GM18499 (cell line): ENCODE measurements around the gene CTNNB1.

Source experiments
- ATAC-seq: cut with Tn5 transposase; IDR thresholded peaks from one replicate; pipeline ENCODE4 v1.9.1; 2021; ENCODE audit warnings: moderate number of reproducible peaks; ENCODE audit not compliant: insufficient read depth, unreplicated experiment

CTNNB1 gene

GRCh38 chr3:41198950-41199865 is at the start of gene CTNNB1:
CTNNB1 (plus strand) TSS chr3:41199505; CDS start chr3:41224069, 24,564 bp downstream.
- ATAC-seq: peak; percentile 35

GRCh38 chr3:41155834-41156233 is 43.5 kb upstream of the CTNNB1 start:
- ATAC-seq: no peak

- ATAC-seq: no peak
Measured at GRCh38 chr3:41158947-41159346, 40.4 kb upstream of the CTNNB1 start.

GRCh38 chr3:41159588-41160189 is 39.6 kb upstream of the CTNNB1 start:
- ATAC-seq: no peak

- ATAC-seq: no peak
Measured at GRCh38 chr3:41162541-41162940, 36.8 kb upstream of the CTNNB1 start.

GRCh38 chr3:41163006-41163405 is 36.3 kb upstream of the CTNNB1 start:
- no peak for ATAC-seq

- no peak for ATAC-seq
Measured at GRCh38 chr3:41163421-41163820, 35.9 kb upstream of the CTNNB1 start.

- ATAC-seq: no peak
Measured at GRCh38 chr3:41164777-41165176, 34.5 kb upstream of the CTNNB1 start.

GRCh38 chr3:41167722-41168497 is 31.4 kb upstream of the CTNNB1 start:
- ATAC-seq: no peak

GRCh38 chr3:41169023-41169422 is 30.3 kb upstream of the CTNNB1 start:
- ATAC-seq: no peak

GRCh38 chr3:41173926-41174885 is 25.1 kb upstream of the CTNNB1 start:
- ATAC-seq: no peak

GRCh38 chr3:41175365-41175764 is 23.9 kb upstream of the CTNNB1 start:
- no peak for ATAC-seq

- ATAC-seq: no peak
Measured at GRCh38 chr3:41176596-41176995, 22.7 kb upstream of the CTNNB1 start.

GRCh38 chr3:41178576-41178975 is 20.7 kb upstream of the CTNNB1 start:
- no peak for ATAC-seq

GRCh38 chr3:41180396-41180795 is 18.9 kb upstream of the CTNNB1 start:
- ATAC-seq: no peak

- ATAC-seq: no peak
Measured at GRCh38 chr3:41182504-41183059, 16.7 kb upstream of the CTNNB1 start.

GRCh38 chr3:41184394-41184793 is 14.9 kb upstream of the CTNNB1 start:
- ATAC-seq: no peak

GRCh38 chr3:41186297-41186696 is 13.0 kb upstream of the CTNNB1 start:
- no peak for ATAC-seq

GRCh38 chr3:41188306-41188705 is 11.0 kb upstream of the CTNNB1 start:
- no peak for ATAC-seq
